IMR-90 (cell line): ENCODE measurements around the gene AGXT. TPM values are rescaled to one million over a fixed set of nuclear protein-coding genes. Genes with fewer than 3 reads are reported as not detected.

Experiments
- ATAC-seq: fragments of 200-7000 bp; cut with Tn5 transposase; 2 replicates; pipeline ENCODE4 v1.9.1; 2020; ENCODE audit warnings: low read depth, mild to moderate bottlenecking, moderate library complexity
- BruUV-seq: library from RNA; stranded (reverse); fragments of 400-500 nt; replicated peaks from 2 replicates; lab custom pipeline; 2021; lab: Mats Ljungman, UMichigan
- CTCF ChIA-PET: fragments of 300-600 bp; formaldehyde crosslinking; extraction: SDS; loops from one replicate; lab custom pipeline; 2021; ENCODE audit warnings: antibody characterized with exemption; lab: Yijun Ruan, JAX
- POLR2A ChIA-PET: fragments of 300-600 bp; sonication (Branson Sonifier 250); formaldehyde crosslinking; loops from one replicate; lab custom pipeline; 2022; ENCODE audit warnings: antibody characterized with exemption; ENCODE audit not compliant: unreplicated experiment; lab: Charles Lee
- DNase-seq: peaks from one replicate; pipeline ENCODE4 v3.0.0; 2013
- H2AFZ ChIP-seq: replicated peaks from 2 replicates; pipeline ENCODE3; 2013; ENCODE audit warnings: low read length, mild to moderate bottlenecking; ENCODE audit not compliant: poor library complexity
- H2AK5ac ChIP-seq: 2 replicates; pipeline ENCODE4 v1.6.1; 2013; ENCODE audit warnings: low read depth, low read length, inconsistent platforms
- H2AK9ac ChIP-seq: replicated peaks from 2 replicates; pipeline ENCODE3; 2013; ENCODE audit warnings: mild to moderate bottlenecking, low read depth, low read length, moderate library complexity; ENCODE audit not compliant: poor library complexity
- H2BK120ac ChIP-seq: 2 replicates; pipeline ENCODE4 v1.6.1; 2013; ENCODE audit warnings: low read depth, low read length, inconsistent platforms
- H2BK15ac ChIP-seq: 3 replicates; pipeline ENCODE4 v1.6.1; 2013; ENCODE audit warnings: low read depth, low read length, inconsistent platforms
- H2BK20ac ChIP-seq: 2 replicates; pipeline ENCODE4 v1.6.1; 2013; ENCODE audit warnings: low read depth, mild to moderate bottlenecking, inconsistent platforms, low read length, moderate library complexity
- H2BK5ac ChIP-seq: 2 replicates; pipeline ENCODE4 v1.6.1; 2013; ENCODE audit warnings: mild to moderate bottlenecking, low read depth, low read length, inconsistent platforms; ENCODE audit not compliant: poor library complexity, severe bottlenecking
- H3K14ac ChIP-seq: replicated peaks from 2 replicates; pipeline ENCODE4 v1.6.1; 2013; ENCODE audit warnings: low read depth, low read length, inconsistent platforms
- H3K18ac ChIP-seq: 2 replicates; pipeline ENCODE4 v1.6.1; 2013; ENCODE audit warnings: low read depth, low read length, control low read depth
- H3K23ac ChIP-seq: 2 replicates; pipeline ENCODE4 v1.6.1; 2013; ENCODE audit warnings: low read depth, low read length, inconsistent platforms
- H3K27ac ChIP-seq: 2 replicates; pipeline ENCODE4 v1.5.1; 2013; ENCODE audit warnings: mild to moderate bottlenecking, control low read depth, low read length; ENCODE audit not compliant: insufficient read depth
- H3K27me3 ChIP-seq: 2 replicates; pipeline ENCODE4 v1.6.1; 2013; ENCODE audit warnings: low read length; ENCODE audit not compliant: control insufficient read depth, insufficient read depth
- H3K36me3 ChIP-seq: 2 replicates; pipeline ENCODE4 v1.6.1; 2013; ENCODE audit warnings: low read length, mixed read lengths; ENCODE audit not compliant: control insufficient read depth, insufficient read depth
- H3K4ac ChIP-seq: 2 replicates; pipeline ENCODE4 v1.6.1; 2013; ENCODE audit warnings: low read depth, low read length, inconsistent platforms
- H3K4me1 ChIP-seq: 2 replicates; pipeline ENCODE4 v1.6.1; 2013; ENCODE audit warnings: low read length, mixed read lengths; ENCODE audit not compliant: control insufficient read depth, insufficient read depth
- H3K4me2 ChIP-seq: 2 replicates; pipeline ENCODE4 v1.6.1; 2013; ENCODE audit warnings: low read depth, mild to moderate bottlenecking, control low read depth, low read length, moderate library complexity
- H3K4me3 ChIP-seq: 2 replicates; pipeline ENCODE4 v1.5.1; 2013; ENCODE audit warnings: low read depth, mild to moderate bottlenecking, control low read depth, low read length, moderate library complexity; ENCODE audit not compliant: insufficient read depth
- H3K56ac ChIP-seq: 2 replicates; pipeline ENCODE4 v1.6.1; 2013; ENCODE audit warnings: low read length, inconsistent platforms; ENCODE audit not compliant: insufficient read depth; ENCODE audit errors: extremely low read depth
- H3K79me1 ChIP-seq, 2 experiments: 2 replicates each; pipeline ENCODE4 v1.6.1; 2013; ENCODE audit warnings: low read length in 2 of 2, inconsistent platforms in 1 of 2, low read depth in 1 of 2
- H3K9ac ChIP-seq: 2 replicates; pipeline ENCODE4 v1.6.1; 2013; ENCODE audit warnings: low read depth, low read length, control low read depth
- H3K9me1 ChIP-seq: 2 replicates; pipeline ENCODE4 v1.6.1; 2013; ENCODE audit warnings: low read length, inconsistent platforms; ENCODE audit not compliant: insufficient read depth
- H3K9me3 ChIP-seq: 2 replicates; pipeline ENCODE4 v1.6.1; 2013; ENCODE audit warnings: low read length; ENCODE audit not compliant: control insufficient read depth, insufficient read depth
- H4K20me1 ChIP-seq: 2 replicates; pipeline ENCODE4 v1.6.1; 2013; ENCODE audit warnings: low read length, inconsistent platforms; ENCODE audit not compliant: insufficient read depth
- H4K5ac ChIP-seq: 2 replicates; pipeline ENCODE4 v1.6.1; 2013; ENCODE audit warnings: mild to moderate bottlenecking, low read depth, low read length, control low read depth
- H4K8ac ChIP-seq, 2 experiments: 2 replicates each; pipeline ENCODE4 v1.6.1; 2013; ENCODE audit warnings: low read depth in 2 of 2, low read length in 2 of 2, control low read depth in 1 of 2, inconsistent platforms in 1 of 2
- H4K91ac ChIP-seq: 2 replicates; pipeline ENCODE4 v1.6.1; 2013; ENCODE audit warnings: low read depth, low read length, inconsistent platforms; ENCODE audit not compliant: insufficient read depth
- MAZ ChIP-seq: IDR thresholded peaks from 2 replicates; pipeline ENCODE4 v1.6.1; 2012; ENCODE audit warnings: low read depth, mild to moderate bottlenecking, low read length, improper control_type of control experiment, moderate library complexity, borderline replicate concordance
- USF2 ChIP-seq: fragments of 150-350 bp; IDR thresholded peaks from 2 replicates; pipeline ENCODE4 v1.6.1; 2017; ENCODE audit warnings: mild to moderate bottlenecking, antibody characterized with exemption, low read length, low read depth
- WGBS, 2 experiments: methylation state at CpG; one replicate each; pipeline versions ENCODE4 v1.1.5 to v1.1.7; 2013; ENCODE audit warnings: missing lambda C conversion rate in 2 of 2; ENCODE audit not compliant: insufficient read length in 1 of 2; ENCODE audit errors: extremely low coverage in 2 of 2; 5-methylcytosine and 5-hydroxymethylcytosine counted together
- dilution Hi-C: fragments of 300-500 bp; cut with HindIII; formaldehyde crosslinking; loops from one replicate; pipeline ENCODE4 v1.14.3; 2018; ENCODE audit warnings: low sequenced_read_pairs; ENCODE audit not compliant: unreplicated experiment
- in situ Hi-C: fragments of 300-500 bp; cut with MboI; formaldehyde crosslinking; loops from 3 replicates; pipeline ENCODE4 v1.14.3; 2019; ENCODE audit warnings: low sequenced_read_pairs, inconsistent platforms, mixed read lengths
- intact Hi-C: fragments of 100-400 bp; cut with micrococcal nuclease; formaldehyde crosslinking; loops from 2 replicates; pipeline ENCODE4 v1.10.0; 2022
- polyA plus RNA-seq, 3 experiments: library from polyadenylated mRNA; depleted of rRNA; stranded (reverse); fragments of >200 nt; gene quantifications; 2 replicates each; pipeline ENCODE4 v1.2.3, GENCODE V29; 2012; ENCODE audit warnings: low replicate concordance in 1 of 3
- total RNA-seq: library from RNA; depleted of rRNA; stranded (reverse); fragments of >200 nt; gene quantifications from 2 replicates; pipeline ENCODE4 v1.2.3, GENCODE V29; 2012

Gene AGXT
- total and polyA plus RNA-seq, 2 of the 4 experiments (the other 2 are of a cell fraction) = not detected

DNA sequence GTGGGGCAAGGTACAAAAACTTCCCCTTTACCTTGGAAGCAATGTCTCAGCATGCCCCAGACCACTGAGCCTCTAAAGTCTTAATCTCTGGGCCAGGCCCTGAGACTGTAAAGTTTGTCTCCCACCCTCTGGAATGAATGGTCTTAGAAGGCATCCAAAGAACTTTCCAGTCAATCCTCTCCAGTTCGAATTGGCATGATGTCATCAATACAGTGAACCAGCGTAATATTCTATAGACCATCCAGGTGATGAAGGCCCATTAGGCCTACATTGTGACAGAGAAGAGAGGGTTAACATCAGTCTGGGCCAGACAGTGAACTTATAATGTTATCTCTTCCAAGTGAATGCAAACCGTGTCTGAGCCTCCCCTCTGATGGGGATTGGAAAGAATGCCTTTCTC is 16.1 kb downstream of the AGXT start:
- H3K4ac ChIP-seq = no peak overlapping the region
- CTCF ChIA-PET = no interaction called here
- TF ChIP-seq USF2 (no peak), MAZ (no peak)
- ATAC-seq (no peak), DNase-seq (no peak)
- H3K27me3 ChIP-seq = peaks cover 11% of the 10 kb centered on the region
- H2AK9ac ChIP-seq = no peak overlapping the region
- H3K79me1 ChIP-seq = no peaks in the 10 kb centered on the region
- 67% methylated on average over 1 of the region's 3 CpGs; no CpG with 5 or more reads in 1 of the 2 experiments for WGBS, 2 experiments
- no peak overlapping the region for H3K27ac ChIP-seq
- H3K4me2 ChIP-seq = no peak overlapping the region
- no peaks in the 10 kb centered on the region for H3K9me3 ChIP-seq
- dilution Hi-C loops = no loop called here
- H3K14ac ChIP-seq = no peak overlapping the region
- no peak overlapping the region for H3K4me3 ChIP-seq
- H3K56ac ChIP-seq = no peak overlapping the region
- H3K23ac ChIP-seq = no peak overlapping the region
- H2BK20ac ChIP-seq = no peak overlapping the region
- H2BK15ac ChIP-seq = no peak overlapping the region
- H4K20me1 ChIP-seq = no peaks in the 10 kb centered on the region
- no peak overlapping the region for H2BK120ac ChIP-seq
- H3K9me1 ChIP-seq = no peaks in the 10 kb centered on the region
- H4K5ac ChIP-seq = no peak overlapping the region
- no peak overlapping the region for H3K18ac ChIP-seq
- H3K4me1 ChIP-seq = no peaks in the 10 kb centered on the region
- POLR2A ChIA-PET = no interaction called here
- no peak overlapping the region for H4K91ac ChIP-seq
- no TSS peak for BruUV-seq
- no peak overlapping the region for H2AFZ ChIP-seq
- H4K8ac ChIP-seq = no peak overlapping the region
- intact Hi-C loops = no loop called here
- no peaks in the 10 kb centered on the region for H3K36me3 ChIP-seq
- in situ Hi-C loops = no loop called here
- H2BK5ac ChIP-seq = no peak overlapping the region
- no peak overlapping the region for H3K9ac ChIP-seq
- H2AK5ac ChIP-seq = no peak overlapping the region
